HUES6 (cell line): Measurements from ENCODE around the gene PPP4R2.

ENCODE experiments used
- H3K27ac ChIP-seq: 2 replicates; pipeline ENCODE4 v1.7.0; 2013; ENCODE audit warnings: low read depth, mild to moderate bottlenecking, low read length, inconsistent platforms
- H3K27me3 ChIP-seq: 2 replicates; pipeline ENCODE4 v1.6.1; 2013; ENCODE audit warnings: low read length; ENCODE audit not compliant: control insufficient read depth, insufficient read depth
- H3K36me3 ChIP-seq: 2 replicates; pipeline ENCODE4 v1.6.1; 2013; ENCODE audit warnings: low read length; ENCODE audit not compliant: control insufficient read depth, insufficient read depth
- H3K4me1 ChIP-seq: 2 replicates; pipeline ENCODE4 v1.6.1; 2013; ENCODE audit warnings: low read length; ENCODE audit not compliant: control insufficient read depth, insufficient read depth
- H3K4me3 ChIP-seq: 2 replicates; pipeline ENCODE4 v1.5.1; 2013; ENCODE audit warnings: low read depth, low read length
- H3K9ac ChIP-seq: one replicate; pipeline ENCODE4 v1.6.1; 2013; ENCODE audit warnings: mild to moderate bottlenecking, low read length
- H3K9me3 ChIP-seq: 2 replicates; pipeline ENCODE4 v1.6.1; 2013; ENCODE audit warnings: low read depth, low read length; ENCODE audit not compliant: control insufficient read depth, insufficient read depth

PPP4R2 gene

DNA sequence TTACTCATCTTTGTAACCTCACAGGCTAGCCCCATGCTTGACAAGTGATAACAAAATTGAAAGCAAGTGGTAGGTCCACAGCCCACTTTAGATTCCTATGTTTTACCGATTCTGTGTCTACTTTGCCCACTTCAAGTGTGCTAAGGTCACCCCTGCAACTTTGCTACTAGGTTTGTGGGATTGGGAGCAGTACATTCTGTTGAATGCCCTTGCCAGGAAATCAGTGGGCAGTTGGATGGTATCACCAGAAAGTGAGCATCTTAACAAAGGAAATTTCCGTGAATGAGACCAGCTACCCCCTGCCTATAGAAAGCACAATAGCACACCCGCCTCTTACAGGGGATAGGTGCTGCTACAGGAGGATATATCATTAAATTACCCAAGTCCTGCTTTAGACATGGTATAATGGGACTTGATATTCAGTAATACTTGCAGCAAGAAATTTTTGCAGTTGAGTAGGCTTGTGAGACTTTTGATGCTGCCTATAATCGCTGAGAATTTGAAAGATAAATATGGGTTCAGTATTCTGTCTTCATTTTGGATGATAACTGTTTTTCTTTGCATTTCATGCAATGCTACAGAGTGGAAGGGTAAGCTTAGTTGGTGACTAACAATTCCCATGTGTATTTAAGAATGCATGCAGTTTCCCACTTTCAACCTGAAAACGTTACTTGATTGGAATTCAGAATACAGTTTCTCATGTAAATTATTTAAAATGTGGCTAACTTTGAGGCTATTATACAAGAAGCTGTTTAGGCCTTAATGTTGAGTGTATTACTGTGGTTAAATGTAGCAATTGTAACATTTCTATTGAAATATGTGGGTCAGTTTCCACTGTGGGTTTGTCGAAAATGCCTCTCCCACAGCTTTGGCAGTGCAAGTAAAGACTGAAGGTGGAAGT, 74.3 kb downstream of the PPP4R2 start:
- H3K9me3 ChIP-seq: no peaks in the 10 kb centered on the region
- peaks cover 13% of the 10 kb centered on the region for H3K36me3 ChIP-seq
- no peaks in the 10 kb centered on the region for H3K27me3 ChIP-seq
- H3K9ac ChIP-seq: no peak overlapping the region
- H3K27ac ChIP-seq: no peak overlapping the region
- peaks cover 9% of the 10 kb centered on the region; the same call in 1 of the 2 replicates for H3K4me1 ChIP-seq
- no peak overlapping the region for H3K4me3 ChIP-seq

DNA sequence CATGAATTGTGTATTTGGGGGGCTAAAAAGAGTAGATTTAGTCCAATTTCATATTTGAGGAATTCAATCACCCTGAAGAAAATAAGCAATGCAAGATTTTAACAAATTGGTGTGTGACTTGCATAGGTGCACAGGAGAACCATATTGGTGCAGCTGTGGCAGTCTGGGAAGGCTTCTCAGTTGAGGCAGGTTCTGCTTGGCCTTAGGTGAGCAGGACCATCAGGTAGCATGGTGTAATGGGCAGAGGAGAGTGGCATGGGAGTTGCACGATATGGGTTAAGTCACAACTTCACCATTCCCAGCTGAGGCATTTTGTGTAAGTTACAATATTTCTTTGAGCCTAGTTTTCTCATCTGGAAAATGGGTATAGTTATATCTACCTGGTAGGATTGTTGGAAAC, 75.3 kb downstream of the PPP4R2 start:
- peaks cover 9% of the 10 kb centered on the region; the same call in 1 of the 2 replicates for H3K4me1 ChIP-seq
- no peak overlapping the region for H3K4me3 ChIP-seq
- no peak overlapping the region for H3K9ac ChIP-seq
- H3K9me3 ChIP-seq: no peaks in the 10 kb centered on the region
- no peak overlapping the region for H3K27ac ChIP-seq
- H3K36me3 ChIP-seq: peaks cover 7% of the 10 kb centered on the region
- no peaks in the 10 kb centered on the region for H3K27me3 ChIP-seq

- no peak overlapping the region for H3K9ac ChIP-seq
- no peak overlapping the region for H3K4me3 ChIP-seq
- H3K27ac ChIP-seq: no peak overlapping the region
- no peaks in the 10 kb centered on the region for H3K9me3 ChIP-seq
- no peaks in the 10 kb centered on the region for H3K27me3 ChIP-seq
- H3K36me3 ChIP-seq: 0 out of 2 replicates have a peak, but pooled peaks cover 3% of the 10 kb centered on the region
- peaks cover 9% of the 10 kb centered on the region; the same call in 1 of the 2 replicates for H3K4me1 ChIP-seq
Observed at GRCh38 chr3:73072634-73073033, 76.0 kb downstream of the PPP4R2 start.

- H3K36me3 ChIP-seq: no peaks in the 10 kb centered on the region
- no peaks in the 10 kb centered on the region for H3K27me3 ChIP-seq
- no peak overlapping the region for H3K4me3 ChIP-seq
- no peak overlapping the region for H3K27ac ChIP-seq
- H3K9ac ChIP-seq: no peak overlapping the region
- no peaks in the 10 kb centered on the region for H3K9me3 ChIP-seq
- peaks cover 9% of the 10 kb centered on the region; the same call in 1 of the 2 replicates for H3K4me1 ChIP-seq
Observed at GRCh38 chr3:73073091-73073707, 76.6 kb downstream of the PPP4R2 start.

GRCh38 chr3:73074781-73075180, 78.2 kb downstream of the PPP4R2 start:
- Histone ChIP-seq H3K4me3 (no peak overlapping the region), H3K9me3 (no peaks in the 10 kb centered on the region), H3K27ac (no peak overlapping the region), H3K4me1 (peaks cover 9% of the 10 kb centered on the region; the same call in 1 of the 2 replicates), H3K27me3 (no peaks in the 10 kb centered on the region), H3K36me3 (no peaks in the 10 kb centered on the region), H3K9ac (no peak overlapping the region)

DNA sequence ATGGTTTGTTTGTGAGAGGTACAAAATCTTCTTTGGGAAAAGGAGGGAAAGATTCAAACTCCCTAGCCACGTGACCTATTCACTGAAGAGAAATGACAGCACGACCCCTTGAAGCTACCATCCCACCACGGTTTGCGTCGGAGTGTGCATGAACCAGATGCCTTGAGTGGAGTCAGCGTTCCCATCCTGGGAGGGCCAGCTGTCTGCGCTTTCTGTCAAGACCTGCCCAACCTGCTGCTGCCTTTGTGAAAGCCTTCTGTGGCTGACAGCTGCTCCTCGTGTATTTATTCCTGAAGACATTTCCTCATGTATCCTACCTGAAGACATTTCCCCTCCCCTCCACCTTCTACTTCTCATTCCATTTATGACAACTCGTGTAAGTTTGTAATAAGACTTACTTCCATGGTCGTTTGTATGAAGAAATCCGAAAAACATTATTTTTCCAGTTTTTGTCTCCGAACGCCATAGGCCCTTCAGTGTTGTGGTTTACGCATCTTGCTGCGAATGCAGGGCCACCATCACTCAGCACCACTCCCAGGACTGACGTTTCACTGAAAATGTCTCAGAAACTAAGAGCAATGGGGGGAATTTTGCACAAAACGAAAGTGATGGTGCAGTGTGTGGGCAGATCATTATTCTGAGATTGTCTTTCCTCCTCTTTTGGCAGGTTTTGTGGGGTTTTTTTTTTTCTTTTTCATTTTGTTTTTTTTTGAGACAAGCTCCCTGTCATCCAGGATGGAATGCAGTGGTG, 83.8 kb downstream of the PPP4R2 start:
- Histone ChIP-seq H3K27ac (no peak overlapping the region), H3K4me3 (no peak overlapping the region), H3K4me1 (no peaks in the 10 kb centered on the region), H3K9me3 (no peaks in the 10 kb centered on the region), H3K27me3 (no peaks in the 10 kb centered on the region), H3K36me3 (no peaks in the 10 kb centered on the region), H3K9ac (no peak overlapping the region)

DNA sequence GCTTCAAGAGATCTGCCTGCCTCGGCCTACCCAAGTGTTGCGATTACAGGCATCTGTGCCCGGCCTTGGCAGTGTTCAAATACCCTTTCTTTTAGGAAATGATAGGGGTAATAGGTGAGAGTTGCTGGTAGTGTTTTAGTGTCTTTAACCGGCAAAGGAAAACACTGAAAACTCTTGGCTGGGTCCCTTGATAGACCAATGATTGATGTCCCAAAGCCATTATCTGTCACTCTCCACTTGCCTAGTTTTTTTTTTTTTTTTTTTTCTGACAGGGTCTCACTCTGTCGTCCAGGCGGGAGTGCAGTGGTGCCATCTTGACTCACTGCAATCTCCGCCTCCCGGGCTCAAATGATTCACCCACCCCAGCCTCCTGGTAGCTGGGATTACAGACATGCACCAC, 84.5 kb downstream of the PPP4R2 start:
- H3K9ac ChIP-seq: no peak overlapping the region
- H3K27me3 ChIP-seq: no peaks in the 10 kb centered on the region
- H3K4me1 ChIP-seq: no peaks in the 10 kb centered on the region
- no peaks in the 10 kb centered on the region for H3K36me3 ChIP-seq
- no peaks in the 10 kb centered on the region for H3K9me3 ChIP-seq
- H3K4me3 ChIP-seq: no peak overlapping the region
- H3K27ac ChIP-seq: no peak overlapping the region

GRCh38 chr3:73084170-73084569, 87.6 kb downstream of the PPP4R2 start:
- H3K9me3 ChIP-seq: no peaks in the 10 kb centered on the region
- H3K4me1 ChIP-seq: no peaks in the 10 kb centered on the region

GRCh38 chr3:73086071-73086494, 89.5 kb downstream of the PPP4R2 start:
- no peak overlapping the region for H3K9ac ChIP-seq
- no peaks in the 10 kb centered on the region for H3K4me1 ChIP-seq
- H3K9me3 ChIP-seq: no peaks in the 10 kb centered on the region
- no peak overlapping the region for H3K27ac ChIP-seq
- H3K36me3 ChIP-seq: no peaks in the 10 kb centered on the region
- no peaks in the 10 kb centered on the region for H3K27me3 ChIP-seq
- no peak overlapping the region for H3K4me3 ChIP-seq

More at GRCh38 chr3:73084170-73084569, 87.6 kb downstream of the PPP4R2 start:
- H3K9ac ChIP-seq: no peak overlapping the region
- H3K36me3 ChIP-seq: no peaks in the 10 kb centered on the region
- H3K27ac ChIP-seq: no peak overlapping the region
- H3K27me3 ChIP-seq: no peaks in the 10 kb centered on the region
- H3K4me3 ChIP-seq: no peak overlapping the region

DNA sequence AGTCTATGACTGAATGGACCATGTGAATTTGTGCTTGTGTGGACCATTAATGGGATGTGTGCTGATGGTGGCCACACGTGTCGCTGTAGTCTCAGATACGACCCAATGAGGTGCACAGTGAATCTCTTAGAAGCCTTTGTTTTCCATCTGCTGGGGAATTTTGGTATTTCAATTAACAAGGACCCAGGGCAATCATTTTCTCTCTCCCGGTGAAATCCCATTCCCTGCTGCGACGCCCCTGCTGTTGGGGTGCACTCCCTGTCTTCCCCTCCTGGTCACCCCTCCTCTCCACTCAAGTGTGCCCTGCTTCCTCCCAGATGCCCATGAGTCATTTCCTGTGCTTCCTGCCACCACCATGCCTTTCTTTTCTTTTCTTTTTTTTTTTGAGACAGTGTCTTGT, 97.5 kb downstream of the PPP4R2 start:
- H3K4me3 ChIP-seq: no peak overlapping the region
- H3K9ac ChIP-seq: peak overlapping the region; percentile 38

More for the DNA sequence above, 97.5 kb downstream of the PPP4R2 start:
- H3K27ac ChIP-seq: peak overlapping the region; percentile 69; the same call in 1 of the 2 replicates
- H3K4me1 ChIP-seq: peaks cover 19% of the 10 kb centered on the region
- no peaks in the 10 kb centered on the region for H3K36me3 ChIP-seq
- H3K9me3 ChIP-seq: no peaks in the 10 kb centered on the region
- H3K27me3 ChIP-seq: no peaks in the 10 kb centered on the region
